Liver (tissue), 9 donors: ENCODE measurements around the gene TSEN34. TPM values are rescaled to one million over a fixed set of nuclear protein-coding genes. Genes with fewer than 3 reads are reported as not detected.

Experiments used
- DNase-seq: peaks from one replicate; pipeline ENCODE4 v3.0.0-alpha.2; 2017; ENCODE audit warnings: low spot score
- H3K27ac ChIP-seq, 2 donors: one replicate each; pipeline ENCODE4 v1.7.0; 2013; ENCODE audit warnings: inconsistent platforms in 2 of 2, low read length in 2 of 2, control low read depth in 1 of 2, low read depth in 1 of 2, mild to moderate bottlenecking in 1 of 2
- H3K27me3 ChIP-seq, 4 donors: one replicate each; pipeline versions ENCODE4 v1.6.1 to v1.7.0; 2013; ENCODE audit warnings: low read length in 3 of 4, inconsistent platforms in 1 of 4, mild to moderate bottlenecking in 1 of 4, moderate library complexity in 1 of 4; ENCODE audit not compliant: control insufficient read depth in 4 of 4, insufficient read depth in 4 of 4
- H3K36me3 ChIP-seq, 4 donors: one replicate each; pipeline versions ENCODE4 v1.6.1 to v1.7.0; 2013; ENCODE audit warnings: low read length in 3 of 4, mild to moderate bottlenecking in 3 of 4, low read depth in 1 of 4, moderate library complexity in 1 of 4; ENCODE audit not compliant: control insufficient read depth in 4 of 4, insufficient read depth in 3 of 4
- H3K4me1 ChIP-seq, 4 donors: one replicate each; pipeline versions ENCODE4 v1.6.1 to v1.7.0; 2013; ENCODE audit warnings: low read length in 3 of 4, mild to moderate bottlenecking in 3 of 4, moderate library complexity in 1 of 4; ENCODE audit not compliant: control insufficient read depth in 4 of 4, insufficient read depth in 4 of 4
- H3K4me3 ChIP-seq, 3 donors: one replicate each; pipeline versions ENCODE4 v1.6.1 to v1.7.0; 2013; ENCODE audit warnings: low read length in 3 of 3, control low read depth in 1 of 3, low read depth in 1 of 3, mild to moderate bottlenecking in 1 of 3
- H3K9ac ChIP-seq, 2 donors: one replicate each; pipeline ENCODE4 v1.7.0; 2013; ENCODE audit warnings: low read length in 2 of 2, mild to moderate bottlenecking in 2 of 2, moderate library complexity in 2 of 2, control low read depth in 1 of 2, low read depth in 1 of 2
- H3K9me3 ChIP-seq, 4 donors: one replicate each; pipeline versions ENCODE4 v1.6.1 to v1.7.0; 2013; ENCODE audit warnings: low read length in 3 of 4; ENCODE audit not compliant: control insufficient read depth in 4 of 4
- EGR1 ChIP-seq, 2 donors: IDR thresholded peaks; 2 replicates each; pipeline ENCODE4 v1.6.1; 2016 to 2018; ENCODE audit warnings: antibody characterized with exemption in 2 of 2, low read depth in 2 of 2
- FOXA1 ChIP-seq: IDR thresholded peaks from 2 replicates; pipeline ENCODE4 v1.6.1; 2016; ENCODE audit warnings: antibody characterized with exemption
- FOXA2 ChIP-seq: IDR thresholded peaks from 2 replicates; pipeline ENCODE4 v1.6.1; 2016; ENCODE audit warnings: antibody characterized with exemption
- GABPA ChIP-seq, 2 donors: IDR thresholded peaks in 1 of 2; conservative IDR thresholded peaks in 1 of 2; 2 replicates each; pipeline ENCODE4 v1.6.1; 2016; ENCODE audit warnings: antibody characterized with exemption in 2 of 2, mild to moderate bottlenecking in 1 of 2, moderate library complexity in 1 of 2
- HNF4A ChIP-seq, 2 donors: conservative IDR thresholded peaks; 2 replicates each; pipeline ENCODE4 v1.6.1; 2016; ENCODE audit warnings: antibody characterized with exemption in 2 of 2, mild to moderate bottlenecking in 2 of 2
- HNF4G ChIP-seq: IDR thresholded peaks from 2 replicates; pipeline ENCODE4 v1.6.1; 2016; ENCODE audit warnings: antibody characterized with exemption
- JUND ChIP-seq, 2 donors: IDR thresholded peaks; 2 replicates each; pipeline ENCODE4 v1.6.1; 2016; ENCODE audit warnings: antibody characterized with exemption in 2 of 2
- RAD21 ChIP-seq, 2 donors: IDR thresholded peaks; 2 replicates each; pipeline ENCODE4 v1.6.1; 2016; ENCODE audit warnings: antibody characterized with exemption in 2 of 2, mild to moderate bottlenecking in 2 of 2
- RXRA ChIP-seq, 2 donors: IDR thresholded peaks; 2 replicates each; pipeline ENCODE4 v1.6.1; 2017 to 2018; ENCODE audit warnings: antibody characterized with exemption in 2 of 2, mild to moderate bottlenecking in 1 of 2
- SP1 ChIP-seq: IDR thresholded peaks from 2 replicates; pipeline ENCODE4 v1.6.1; 2018; ENCODE audit warnings: antibody characterized with exemption, mild to moderate bottlenecking
- TAF1 ChIP-seq: conservative IDR thresholded peaks from 2 replicates; pipeline ENCODE4 v1.6.1; 2016; ENCODE audit warnings: antibody characterized with exemption, mild to moderate bottlenecking
- YY1 ChIP-seq: IDR thresholded peaks from 2 replicates; pipeline ENCODE4 v1.6.1; 2016; ENCODE audit warnings: antibody characterized with exemption, mild to moderate bottlenecking
- WGBS: extraction: QIAGEN DNeasy Blood & Tissue Kit; methylation state at CpG from one replicate; pipeline ENCODE4 v1.1.7; 2013; 5-methylcytosine and 5-hydroxymethylcytosine counted together
- polyA plus RNA-seq, 2 donors: library from polyadenylated mRNA; stranded (reverse) in 1 of 2; unstranded in 1 of 2; fragments of 200-250 nt in 1 of 2; fragments of >200 nt in 1 of 2; fragmentation: Nextera tagmentation in 1 of 2; extraction: Ambion mirVana in 1 of 2; gene quantifications; one replicate each; pipeline versions ENCODE4 v1.2.1 to v1.2.3, GENCODE V29; 2013 to 2015
- total RNA-seq, 2 donors: library from RNA; depleted of rRNA; stranded (reverse); fragments of >200 nt; gene quantifications; one replicate each; pipeline ENCODE4 v1.2.3, GENCODE V29; 2014
- TF ChIP-seq, protein P1 (sequence below): IDR thresholded peaks from 2 replicates; pipeline ENCODE4 v1.6.1; 2016; ENCODE audit warnings: antibody characterized with exemption
- TF ChIP-seq, protein P2 (sequence below): IDR thresholded peaks from 2 replicates; pipeline ENCODE4 v1.6.1; 2016; ENCODE audit warnings: antibody characterized with exemption
- TF ChIP-seq, protein P3 (sequence below): IDR thresholded peaks from 2 replicates; pipeline ENCODE4 v1.6.1; 2016; ENCODE audit warnings: antibody characterized with exemption
- TF ChIP-seq, protein P4 (sequence below): IDR thresholded peaks from 2 replicates; pipeline ENCODE4 v1.6.1; 2016; ENCODE audit warnings: antibody characterized with exemption, mild to moderate bottlenecking
- TF ChIP-seq, protein P5 (sequence below): fragments of 150-350 bp; IDR thresholded peaks from 2 replicates; pipeline ENCODE4 v1.5.1; 2017; ENCODE audit warnings: improper control_type of control experiment, low read depth, low read length; ENCODE audit not compliant: missing input control
- donor health status: healthy.
- donor health status: healthy.
- donor health status: healthy.
- donor health status: healthy.
- donor health status: healthy.

Gene TSEN34
- total and polyA plus RNA-seq, 4 donors: 15.5 to 37.9 (median 24.6) TPM

DNA sequence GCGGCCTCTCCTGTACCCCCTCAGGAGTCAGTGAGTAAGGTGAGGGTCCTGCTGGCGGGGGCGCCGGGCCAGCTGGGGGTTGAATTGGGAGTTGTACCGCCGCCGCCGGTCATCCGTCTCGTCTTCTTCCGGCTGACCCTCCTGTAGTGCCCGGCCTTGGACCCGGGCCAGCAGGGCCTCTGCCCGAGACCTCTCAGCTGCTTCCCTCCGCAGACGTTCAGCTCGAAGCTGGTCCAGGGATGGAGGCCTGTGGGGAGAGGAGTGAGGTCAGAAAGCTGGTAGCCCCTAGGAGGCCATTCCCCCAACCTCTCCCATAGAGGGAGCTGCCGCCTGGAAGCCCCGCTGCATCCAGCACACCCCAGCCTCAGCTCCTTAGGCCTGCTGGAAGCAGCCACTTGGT lies 35.4 kb upstream of the TSEN34 start (continued):
- TF ChIP-seq GABPA (IDR thresholded peaks at IDR 0.05 in 1 of 2, conservative IDR thresholded peaks at IDR 0.05 in 1 of 2): no peak

DNA sequence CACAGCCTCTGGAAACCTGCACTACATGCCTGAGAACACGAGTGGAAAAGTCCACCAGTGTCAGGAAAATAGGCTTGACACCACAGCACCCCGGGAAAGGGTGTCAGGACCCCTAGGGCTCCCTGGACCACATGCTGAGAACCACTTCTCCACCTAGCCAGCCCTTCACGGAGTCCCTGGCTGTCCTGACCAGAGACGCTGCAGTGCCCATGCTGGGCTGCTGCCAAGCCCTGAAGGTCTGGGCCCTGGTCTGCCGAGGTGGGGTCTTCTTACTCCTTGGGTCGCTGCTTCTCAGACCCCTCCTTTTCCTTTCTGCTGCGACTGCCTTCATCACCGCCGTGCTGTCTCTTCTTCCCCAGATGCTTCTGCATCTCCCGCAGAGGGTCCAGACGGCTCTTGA lies 34.6 kb upstream of the TSEN34 start:
- H3K27me3 ChIP-seq: no peaks in the 10 kb centered on the region
- H3K4me3 ChIP-seq: no peak overlapping the region
- TF ChIP-seq, protein P1, sequence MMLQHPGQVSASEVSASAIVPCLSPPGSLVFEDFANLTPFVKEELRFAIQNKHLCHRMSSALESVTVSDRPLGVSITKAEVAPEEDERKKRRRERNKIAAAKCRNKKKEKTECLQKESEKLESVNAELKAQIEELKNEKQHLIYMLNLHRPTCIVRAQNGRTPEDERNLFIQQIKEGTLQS: no peak
- TF ChIP-seq, protein P2, sequence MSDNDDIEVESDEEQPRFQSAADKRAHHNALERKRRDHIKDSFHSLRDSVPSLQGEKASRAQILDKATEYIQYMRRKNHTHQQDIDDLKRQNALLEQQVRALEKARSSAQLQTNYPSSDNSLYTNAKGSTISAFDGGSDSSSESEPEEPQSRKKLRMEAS: no peak
- TF ChIP-seq, protein P3, sequence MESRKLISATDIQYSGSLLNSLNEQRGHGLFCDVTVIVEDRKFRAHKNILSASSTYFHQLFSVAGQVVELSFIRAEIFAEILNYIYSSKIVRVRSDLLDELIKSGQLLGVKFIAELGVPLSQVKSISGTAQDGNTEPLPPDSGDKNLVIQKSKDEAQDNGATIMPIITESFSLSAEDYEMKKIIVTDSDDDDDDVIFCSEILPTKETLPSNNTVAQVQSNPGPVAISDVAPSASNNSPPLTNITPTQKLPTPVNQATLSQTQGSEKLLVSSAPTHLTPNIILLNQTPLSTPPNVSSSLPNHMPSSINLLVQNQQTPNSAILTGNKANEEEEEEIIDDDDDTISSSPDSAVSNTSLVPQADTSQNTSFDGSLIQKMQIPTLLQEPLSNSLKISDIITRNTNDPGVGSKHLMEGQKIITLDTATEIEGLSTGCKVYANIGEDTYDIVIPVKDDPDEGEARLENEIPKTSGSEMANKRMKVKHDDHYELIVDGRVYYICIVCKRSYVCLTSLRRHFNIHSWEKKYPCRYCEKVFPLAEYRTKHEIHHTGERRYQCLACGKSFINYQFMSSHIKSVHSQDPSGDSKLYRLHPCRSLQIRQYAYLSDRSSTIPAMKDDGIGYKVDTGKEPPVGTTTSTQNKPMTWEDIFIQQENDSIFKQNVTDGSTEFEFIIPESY: no peak
- TF ChIP-seq HNF4G (no peak), RXRA (IDR thresholded peaks at IDR 0.05) (no peak), GABPA (IDR thresholded peaks at IDR 0.05 in 1 of 2, conservative IDR thresholded peaks at IDR 0.05 in 1 of 2) (no peak), RAD21 (IDR thresholded peaks at IDR 0.05) (no peak), FOXA1 (no peak), FOXA2 (no peak), HNF4A (conservative IDR thresholded peaks at IDR 0.05) (no peak), SP1 (no peak), JUND (IDR thresholded peaks at IDR 0.05) (no peak), TAF1 (no peak), EGR1 (IDR thresholded peaks at IDR 0.05; ENCODE audit: low read depth in 2 of 2) (no peak), YY1 (no peak)
- TF ChIP-seq, protein P4, sequence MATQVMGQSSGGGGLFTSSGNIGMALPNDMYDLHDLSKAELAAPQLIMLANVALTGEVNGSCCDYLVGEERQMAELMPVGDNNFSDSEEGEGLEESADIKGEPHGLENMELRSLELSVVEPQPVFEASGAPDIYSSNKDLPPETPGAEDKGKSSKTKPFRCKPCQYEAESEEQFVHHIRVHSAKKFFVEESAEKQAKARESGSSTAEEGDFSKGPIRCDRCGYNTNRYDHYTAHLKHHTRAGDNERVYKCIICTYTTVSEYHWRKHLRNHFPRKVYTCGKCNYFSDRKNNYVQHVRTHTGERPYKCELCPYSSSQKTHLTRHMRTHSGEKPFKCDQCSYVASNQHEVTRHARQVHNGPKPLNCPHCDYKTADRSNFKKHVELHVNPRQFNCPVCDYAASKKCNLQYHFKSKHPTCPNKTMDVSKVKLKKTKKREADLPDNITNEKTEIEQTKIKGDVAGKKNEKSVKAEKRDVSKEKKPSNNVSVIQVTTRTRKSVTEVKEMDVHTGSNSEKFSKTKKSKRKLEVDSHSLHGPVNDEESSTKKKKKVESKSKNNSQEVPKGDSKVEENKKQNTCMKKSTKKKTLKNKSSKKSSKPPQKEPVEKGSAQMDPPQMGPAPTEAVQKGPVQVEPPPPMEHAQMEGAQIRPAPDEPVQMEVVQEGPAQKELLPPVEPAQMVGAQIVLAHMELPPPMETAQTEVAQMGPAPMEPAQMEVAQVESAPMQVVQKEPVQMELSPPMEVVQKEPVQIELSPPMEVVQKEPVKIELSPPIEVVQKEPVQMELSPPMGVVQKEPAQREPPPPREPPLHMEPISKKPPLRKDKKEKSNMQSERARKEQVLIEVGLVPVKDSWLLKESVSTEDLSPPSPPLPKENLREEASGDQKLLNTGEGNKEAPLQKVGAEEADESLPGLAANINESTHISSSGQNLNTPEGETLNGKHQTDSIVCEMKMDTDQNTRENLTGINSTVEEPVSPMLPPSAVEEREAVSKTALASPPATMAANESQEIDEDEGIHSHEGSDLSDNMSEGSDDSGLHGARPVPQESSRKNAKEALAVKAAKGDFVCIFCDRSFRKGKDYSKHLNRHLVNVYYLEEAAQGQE: no peak
- TF ChIP-seq, protein P5, sequence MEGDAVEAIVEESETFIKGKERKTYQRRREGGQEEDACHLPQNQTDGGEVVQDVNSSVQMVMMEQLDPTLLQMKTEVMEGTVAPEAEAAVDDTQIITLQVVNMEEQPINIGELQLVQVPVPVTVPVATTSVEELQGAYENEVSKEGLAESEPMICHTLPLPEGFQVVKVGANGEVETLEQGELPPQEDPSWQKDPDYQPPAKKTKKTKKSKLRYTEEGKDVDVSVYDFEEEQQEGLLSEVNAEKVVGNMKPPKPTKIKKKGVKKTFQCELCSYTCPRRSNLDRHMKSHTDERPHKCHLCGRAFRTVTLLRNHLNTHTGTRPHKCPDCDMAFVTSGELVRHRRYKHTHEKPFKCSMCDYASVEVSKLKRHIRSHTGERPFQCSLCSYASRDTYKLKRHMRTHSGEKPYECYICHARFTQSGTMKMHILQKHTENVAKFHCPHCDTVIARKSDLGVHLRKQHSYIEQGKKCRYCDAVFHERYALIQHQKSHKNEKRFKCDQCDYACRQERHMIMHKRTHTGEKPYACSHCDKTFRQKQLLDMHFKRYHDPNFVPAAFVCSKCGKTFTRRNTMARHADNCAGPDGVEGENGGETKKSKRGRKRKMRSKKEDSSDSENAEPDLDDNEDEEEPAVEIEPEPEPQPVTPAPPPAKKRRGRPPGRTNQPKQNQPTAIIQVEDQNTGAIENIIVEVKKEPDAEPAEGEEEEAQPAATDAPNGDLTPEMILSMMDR: no peak
- H3K9me3 ChIP-seq: no peaks in the 10 kb centered on the region
- H3K9ac ChIP-seq: no peak overlapping the region
- DNase-seq: no peak
- peaks cover 34 to 62% (median 42%) of the 10 kb centered on the region in 4 donors for H3K36me3 ChIP-seq
- H3K4me1 ChIP-seq: peaks cover 0 to 25% (median 22%) of the 10 kb centered on the region in 4 donors
- WGBS: 89% methylated on average over 11 of the region's 11 CpGs
- H3K27ac ChIP-seq: no peak overlapping the region
